Glomerular visceral epithelial cell (primary cell): Measurements from ENCODE around the gene TCF7L2.
"Not testable (repeated sequence)": the region's sequence is repeated elsewhere in the genome, so short reads cannot be mapped to it uniquely, and the experiment has no call there.

Experiments
- DNase-seq: peaks from one replicate; pipeline ENCODE4 v3.0.0-alpha.2; 2016; ENCODE audit errors: extremely low spot score

TCF7L2 gene

DNA sequence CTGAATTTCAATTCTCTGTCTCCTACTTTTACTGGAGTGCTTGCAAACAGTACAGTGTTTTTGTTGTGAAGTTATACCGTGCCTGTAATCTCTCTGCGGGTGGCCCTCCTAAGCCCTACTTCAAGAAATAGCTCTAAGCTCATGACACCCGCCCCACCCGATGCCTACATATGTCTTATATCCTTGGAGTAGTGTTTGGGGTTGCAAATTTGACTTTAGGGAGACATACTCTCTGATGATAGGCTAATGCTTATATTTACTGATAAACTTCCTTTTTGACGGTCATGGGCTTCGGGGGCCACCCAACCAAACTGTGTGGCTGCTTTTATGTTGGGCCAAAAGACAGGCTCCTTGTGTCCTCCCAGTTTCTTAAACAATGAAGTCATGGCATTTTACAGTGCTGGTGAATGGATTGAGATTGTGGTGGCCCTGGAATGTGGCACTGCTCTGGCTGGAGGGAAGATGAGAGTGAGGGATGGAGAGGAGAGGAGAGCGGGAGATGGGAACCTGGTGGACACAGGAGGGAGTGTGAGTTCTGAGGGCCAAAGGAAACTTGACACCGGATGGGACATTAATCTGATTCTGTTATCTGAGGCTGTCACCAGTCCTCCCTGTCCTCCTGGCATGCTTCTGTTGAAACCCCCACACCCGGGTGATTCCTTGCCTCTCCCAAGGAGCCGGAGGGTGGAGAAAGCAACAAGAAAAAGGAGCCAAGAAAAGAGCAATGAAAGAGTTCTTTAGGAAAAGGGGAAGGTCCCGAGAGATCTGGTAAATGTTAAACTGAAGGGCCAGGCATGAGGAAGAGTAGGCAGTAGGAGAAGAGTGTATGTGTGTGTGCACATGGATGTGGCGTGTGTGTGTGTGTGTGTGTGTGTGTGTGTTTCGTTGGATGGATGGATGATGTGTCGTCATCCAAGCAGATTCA is 113.3 kb downstream of the TCF7L2 start:
- DNase-seq: peak; percentile 29

- DNase-seq: no peak
Observed at GRCh38 chr10:113064039-113064438, 114.0 kb downstream of the TCF7L2 start.

DNA sequence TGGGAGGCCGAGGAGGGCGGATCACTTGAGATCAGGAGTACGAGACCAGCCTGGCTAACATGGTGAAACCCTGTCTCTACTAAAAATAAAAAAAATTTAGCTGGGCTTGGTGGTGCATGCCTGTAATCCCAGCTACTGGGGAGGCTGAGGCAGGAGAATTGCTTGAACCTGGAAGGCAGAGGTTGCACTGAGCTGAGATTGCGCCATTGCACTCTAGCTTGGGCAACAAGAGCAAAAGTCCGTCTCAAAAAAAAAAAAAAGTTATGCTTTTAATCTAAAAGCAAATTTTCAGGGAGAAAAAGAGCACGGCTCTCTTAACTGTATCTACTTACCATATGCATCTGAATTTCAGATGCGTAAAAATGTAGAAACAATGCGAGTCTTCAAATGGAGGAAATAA is 116.1 kb downstream of the TCF7L2 start:
- DNase-seq: not testable (repeated sequence)

- no peak for DNase-seq
Observed at GRCh38 chr10:113066561-113067312, 116.7 kb downstream of the TCF7L2 start.

DNA sequence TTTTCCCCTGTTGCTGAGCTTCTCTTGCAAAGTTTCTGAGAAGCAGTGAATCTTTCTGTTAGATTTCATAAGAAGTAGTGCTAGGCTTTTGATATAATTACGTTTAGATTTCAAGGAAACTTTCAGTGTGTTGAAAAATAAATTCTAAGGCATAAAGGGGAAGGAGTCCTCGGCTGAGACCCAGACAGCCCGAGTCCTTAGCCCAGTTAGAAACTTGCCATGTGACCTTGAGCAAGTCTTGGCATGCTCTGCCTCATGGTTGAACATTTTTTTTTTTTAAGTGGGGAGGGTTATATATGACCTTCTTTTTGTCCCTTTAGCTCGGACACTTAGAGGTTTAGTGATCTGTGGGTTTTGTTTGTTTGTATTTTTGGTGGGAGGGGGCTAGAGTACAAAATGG is 117.5 kb downstream of the TCF7L2 start:
- no peak for DNase-seq

- no peak for DNase-seq
Observed at GRCh38 chr10:113068178-113068890, 118.3 kb downstream of the TCF7L2 start.

- DNase-seq: no peak
Observed at GRCh38 chr10:113069595-113069994, 119.5 kb downstream of the TCF7L2 start.

DNA sequence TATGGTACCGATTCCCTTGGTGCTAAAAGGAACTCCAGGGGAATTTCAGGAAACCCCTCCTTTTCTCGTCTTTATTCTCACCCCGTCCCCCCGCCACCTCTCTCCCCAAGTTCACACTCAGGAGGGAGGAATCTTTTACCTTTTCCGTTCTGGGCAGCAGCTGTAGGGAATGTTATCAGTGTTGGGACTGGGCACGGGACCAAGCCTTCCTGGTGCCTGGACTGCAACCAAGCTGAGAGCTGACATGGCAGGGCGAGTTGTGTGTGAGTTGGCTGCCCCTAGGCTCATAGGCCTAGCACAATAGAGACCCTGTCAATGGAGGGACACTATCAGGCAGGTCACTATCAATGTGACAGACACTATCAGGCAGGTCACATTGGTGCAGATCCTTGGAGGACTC is 121.4 kb downstream of the TCF7L2 start:
- DNase-seq: no peak

DNA sequence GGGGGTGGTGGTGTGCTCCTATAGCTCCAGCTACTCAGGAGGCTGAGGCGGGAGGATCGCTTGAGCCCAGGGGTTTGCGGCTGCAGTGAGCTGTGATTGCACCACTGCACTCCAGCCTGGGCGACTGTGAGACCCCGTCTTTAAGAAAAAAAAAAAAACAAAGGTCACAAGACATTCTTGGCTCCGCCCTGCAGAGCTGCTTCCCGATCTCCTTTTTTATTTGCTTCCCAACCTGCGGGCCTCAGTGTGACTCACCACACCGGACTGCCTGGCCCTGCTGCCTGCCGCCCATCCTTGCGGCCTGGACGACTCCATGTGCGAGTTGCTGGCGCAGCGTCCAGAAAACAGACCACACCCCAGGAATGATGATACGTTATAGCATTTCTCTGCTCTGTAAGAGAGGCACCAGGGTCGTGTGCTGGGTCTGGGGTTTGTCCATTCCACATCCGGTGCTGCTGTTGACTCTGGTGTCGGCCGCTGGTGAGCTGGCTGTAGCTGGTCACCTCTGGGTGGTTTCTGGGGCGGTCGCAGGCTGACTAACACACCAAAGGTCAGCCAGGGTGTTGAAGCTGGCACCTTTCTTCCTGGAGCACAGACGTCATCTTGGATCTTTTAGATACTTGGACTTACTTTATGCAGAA is 123.6 kb downstream of the TCF7L2 start:
- peak; percentile 99 for DNase-seq

DNA sequence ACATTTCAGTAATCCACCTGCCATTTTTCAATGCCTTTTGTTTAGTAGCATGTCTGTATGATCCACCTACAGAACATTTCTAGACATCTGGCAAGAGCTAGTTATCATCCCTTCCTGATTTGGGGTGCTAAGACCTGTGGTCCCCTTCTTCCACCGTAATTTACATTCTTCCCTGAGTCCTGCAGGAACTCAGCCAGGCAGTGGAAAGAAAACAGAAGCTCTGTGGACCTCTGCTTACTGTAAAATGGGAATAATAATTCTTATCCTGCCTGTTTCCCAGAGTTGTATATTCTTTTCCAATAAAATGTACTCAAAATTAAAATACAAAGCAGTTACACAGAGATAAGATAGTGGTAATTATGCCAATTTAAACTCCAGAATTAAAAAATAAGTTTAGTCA is 126.9 kb downstream of the TCF7L2 start:
- no peak for DNase-seq

DNA sequence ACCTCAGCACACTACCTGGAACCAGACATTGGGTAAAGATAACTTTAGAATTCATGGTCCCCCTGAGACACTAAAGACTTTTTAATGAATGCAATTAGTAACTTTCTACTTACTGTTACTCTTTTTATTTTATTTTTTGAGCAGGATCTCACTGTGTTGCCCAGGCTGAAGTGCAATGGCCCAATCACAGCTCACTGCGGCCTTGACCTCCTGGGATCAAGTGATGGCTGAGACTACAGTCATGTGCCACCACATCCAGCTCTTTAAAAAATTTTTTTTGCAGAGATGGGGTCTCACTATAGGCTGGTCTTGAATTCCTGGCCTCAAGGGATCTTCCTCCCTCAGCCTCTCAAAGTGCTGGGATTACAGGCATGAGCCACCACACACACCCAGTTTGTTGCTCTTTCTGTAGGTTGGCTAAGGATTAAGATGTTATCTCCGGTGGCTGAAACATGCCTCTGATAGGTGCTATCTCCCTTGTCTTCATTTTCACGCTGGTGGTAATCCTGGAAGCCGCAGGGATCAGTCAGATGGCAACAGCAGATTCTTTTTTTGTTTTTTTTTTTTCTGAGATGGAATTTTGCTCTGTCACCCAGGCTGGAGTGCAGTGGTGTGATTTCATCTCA is 128.3 kb downstream of the TCF7L2 start:
- DNase-seq: no peak

GRCh38 chr10:113080061-113080924 is 130.2 kb downstream of the TCF7L2 start:
- no peak for DNase-seq

DNA sequence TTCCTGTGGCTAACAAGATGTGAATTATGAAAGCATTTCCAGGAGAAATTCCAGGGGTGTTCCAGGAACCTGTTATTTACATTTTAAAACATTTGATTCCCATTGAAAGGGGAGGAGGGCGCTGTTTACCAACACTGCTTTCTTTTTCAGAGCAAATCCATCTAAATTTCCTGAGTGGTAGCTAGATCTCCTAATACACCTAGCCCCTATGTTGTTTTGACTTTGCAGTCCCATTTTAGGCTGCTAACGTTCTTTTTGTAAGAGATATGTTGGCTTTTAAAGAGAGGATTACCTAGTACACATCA is 130.8 kb downstream of the TCF7L2 start:
- DNase-seq: no peak

DNA sequence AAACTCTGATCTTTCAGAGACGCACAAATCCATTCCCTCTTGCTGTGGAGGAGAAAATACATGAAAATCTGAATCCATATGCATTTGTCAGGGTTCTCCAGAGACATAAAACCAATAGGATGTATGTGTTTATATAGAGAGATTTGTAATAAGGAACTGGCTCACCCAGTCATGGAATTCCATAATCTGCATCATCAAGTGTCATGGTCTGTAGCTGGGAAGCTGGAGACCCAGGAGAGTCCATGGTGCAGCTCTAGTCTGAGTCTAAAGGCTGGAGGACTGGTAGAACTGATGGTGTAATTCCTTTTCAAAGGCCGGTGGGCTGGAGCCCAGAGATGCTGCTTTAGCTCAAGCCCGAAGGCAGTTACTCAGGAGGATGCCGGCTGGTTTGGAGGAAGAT is 134.0 kb downstream of the TCF7L2 start:
- no peak for DNase-seq

GRCh38 chr10:113085776-113086175 is 135.7 kb downstream of the TCF7L2 start:
- DNase-seq: no peak

- DNase-seq: no peak
Observed at GRCh38 chr10:113086282-113086681, 136.2 kb downstream of the TCF7L2 start.

DNA sequence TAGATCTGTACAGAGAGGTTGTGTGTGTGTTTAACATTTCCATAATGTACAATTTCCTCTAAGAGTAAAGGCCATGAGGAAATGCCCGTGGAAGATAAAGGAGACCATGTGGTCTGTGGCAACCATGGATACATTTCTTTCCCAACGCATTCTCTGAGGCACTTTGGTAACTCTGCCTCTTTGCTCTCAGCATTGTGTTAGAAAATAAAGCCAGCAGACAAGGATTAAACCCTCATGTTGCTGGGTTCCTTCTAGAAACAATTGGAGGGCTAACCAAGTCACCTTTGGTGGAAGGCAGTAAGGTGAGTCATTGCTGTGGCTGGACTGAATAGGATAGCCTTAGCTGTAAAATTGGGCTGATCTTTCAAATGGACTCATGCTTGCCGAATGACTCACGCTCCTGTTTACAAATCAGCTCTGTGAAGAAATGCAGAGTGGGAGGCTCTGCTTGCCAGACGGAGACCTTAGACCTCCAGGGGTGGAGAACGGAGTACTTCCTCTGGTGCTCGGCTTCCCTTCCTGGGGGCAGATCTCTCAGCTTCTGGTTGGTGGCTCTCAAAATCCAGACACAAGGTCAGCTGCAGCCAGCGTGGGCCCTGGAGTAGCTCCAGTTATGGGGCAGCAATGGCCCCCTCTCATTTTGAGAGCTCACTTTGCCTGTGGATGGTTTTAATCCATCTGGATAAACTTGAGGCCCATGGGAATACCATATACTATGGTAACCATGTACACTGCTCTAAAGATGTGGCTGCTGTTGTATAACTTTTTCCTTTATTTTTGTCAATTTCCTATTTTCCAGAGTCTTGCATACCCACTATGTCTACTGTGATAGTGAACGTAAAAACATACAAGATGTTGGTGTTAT is 137.3 kb downstream of the TCF7L2 start:
- peak; percentile 94 for DNase-seq

DNA sequence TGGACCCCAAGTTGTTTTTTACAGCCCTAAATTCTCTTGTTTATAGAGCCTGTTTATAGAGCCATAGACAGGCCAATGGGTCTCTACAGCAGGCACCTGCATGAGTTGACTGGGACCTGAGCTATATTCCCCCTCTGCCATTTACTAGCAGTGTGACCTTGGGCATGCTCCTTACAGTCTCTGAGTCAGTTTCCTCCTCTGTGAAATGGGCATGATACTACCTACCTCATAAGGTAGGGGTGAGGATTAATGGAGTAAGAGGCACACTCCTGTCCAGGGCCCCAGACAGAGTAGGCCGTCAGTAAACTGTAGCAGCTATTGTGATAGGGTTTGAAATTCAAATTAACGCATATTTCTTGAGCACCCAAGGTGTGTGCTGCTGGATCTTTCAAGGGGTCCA is 138.1 kb downstream of the TCF7L2 start:
- DNase-seq: no peak

DNA sequence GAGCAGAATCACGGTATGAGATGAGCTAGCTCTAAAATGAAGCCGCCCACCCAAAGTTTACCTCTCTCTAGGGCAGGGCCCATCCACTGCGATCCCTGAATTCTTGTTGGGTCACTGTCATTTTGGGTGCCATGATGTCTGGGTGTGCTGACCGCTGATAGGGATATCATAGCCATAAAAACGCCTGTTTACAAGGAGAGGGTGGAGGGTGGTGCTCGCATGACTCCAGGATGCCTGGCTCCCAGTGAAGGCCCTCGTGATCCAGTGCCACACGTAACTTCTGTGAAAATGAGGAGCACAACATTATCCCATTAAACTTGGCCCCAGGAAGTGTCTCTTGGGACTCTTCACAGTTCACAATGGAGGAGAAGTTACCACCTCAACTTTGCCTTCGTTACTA is 139.5 kb downstream of the TCF7L2 start:
- no peak for DNase-seq

DNA sequence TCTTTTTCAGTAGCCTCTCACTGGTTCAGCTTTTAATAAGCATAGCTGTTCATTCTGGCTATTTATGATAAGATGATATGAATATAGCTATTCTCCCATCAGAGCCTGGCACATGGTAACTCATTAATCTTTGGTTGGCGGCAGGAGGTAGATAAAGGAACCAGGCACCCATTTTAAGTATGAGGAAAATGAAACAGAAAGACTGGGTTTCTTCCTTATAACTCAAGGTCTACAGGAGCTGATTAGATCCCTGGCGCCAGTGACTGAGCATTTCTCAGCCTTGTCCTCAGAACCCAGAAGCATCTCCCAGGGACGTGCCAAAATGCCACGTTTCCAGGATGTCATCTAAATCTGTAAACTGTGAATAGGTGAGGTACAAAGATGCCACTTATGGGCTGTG is 141.9 kb downstream of the TCF7L2 start:
- DNase-seq: no peak
